Tongue (tissue), 2 donors: Measurements from ENCODE around the gene ANO6. TPM values are rescaled to one million over a fixed set of nuclear protein-coding genes. Genes with fewer than 3 reads are reported as not detected.

Source experiments
- DNase-seq: peaks from one replicate; pipeline ENCODE4 v3.0.0-alpha.2; 2015
- total RNA-seq: library from RNA; depleted of rRNA; stranded (reverse); fragments of >200 nt; gene quantifications from one replicate; pipeline ENCODE4 v1.2.3, GENCODE V29; 2014

ANO6 gene
- total RNA-seq, 1 donor from 2014 or later, result 79.1 TPM

DNA sequence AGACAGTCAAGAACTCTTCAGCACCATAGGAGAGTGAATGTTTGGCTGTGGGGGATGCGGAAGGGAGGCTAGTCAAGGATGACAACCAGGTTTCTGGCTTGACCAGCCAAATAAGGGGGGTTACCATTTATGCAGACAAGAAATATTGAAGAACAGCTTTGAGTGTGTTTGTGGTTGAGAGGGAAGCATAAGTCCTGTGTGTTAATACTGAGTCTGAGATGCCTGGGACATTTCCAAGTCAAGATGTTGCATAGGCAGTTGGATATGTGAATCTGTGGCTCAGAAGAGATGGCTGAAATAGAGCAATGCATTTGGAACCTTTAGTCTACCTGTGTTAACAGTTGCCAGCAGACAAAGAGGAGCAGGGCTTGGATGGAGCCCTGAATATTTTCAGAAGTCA, 66.1 kb downstream of the ANO6 start:
- no peak for DNase-seq

DNA sequence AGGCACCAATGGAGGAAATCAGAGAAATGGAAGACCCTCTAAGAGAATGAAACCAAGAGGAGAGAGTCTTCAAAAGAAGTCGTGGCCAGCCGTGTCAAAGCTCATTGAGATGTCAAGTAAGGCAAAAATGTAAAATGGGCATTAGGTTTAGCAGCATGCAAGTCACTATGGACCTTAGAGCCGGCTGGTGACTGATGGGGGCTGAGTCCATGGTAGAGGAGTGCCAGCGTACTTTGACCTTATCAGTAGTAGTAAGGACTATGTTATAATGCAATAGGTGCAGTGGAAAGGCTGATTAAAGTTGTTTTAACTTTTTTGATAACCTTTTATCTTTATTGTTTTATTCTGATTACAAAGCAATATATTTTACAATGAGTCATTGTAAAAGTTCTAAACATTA, 66.5 kb downstream of the ANO6 start:
- DNase-seq, result no peak

DNA sequence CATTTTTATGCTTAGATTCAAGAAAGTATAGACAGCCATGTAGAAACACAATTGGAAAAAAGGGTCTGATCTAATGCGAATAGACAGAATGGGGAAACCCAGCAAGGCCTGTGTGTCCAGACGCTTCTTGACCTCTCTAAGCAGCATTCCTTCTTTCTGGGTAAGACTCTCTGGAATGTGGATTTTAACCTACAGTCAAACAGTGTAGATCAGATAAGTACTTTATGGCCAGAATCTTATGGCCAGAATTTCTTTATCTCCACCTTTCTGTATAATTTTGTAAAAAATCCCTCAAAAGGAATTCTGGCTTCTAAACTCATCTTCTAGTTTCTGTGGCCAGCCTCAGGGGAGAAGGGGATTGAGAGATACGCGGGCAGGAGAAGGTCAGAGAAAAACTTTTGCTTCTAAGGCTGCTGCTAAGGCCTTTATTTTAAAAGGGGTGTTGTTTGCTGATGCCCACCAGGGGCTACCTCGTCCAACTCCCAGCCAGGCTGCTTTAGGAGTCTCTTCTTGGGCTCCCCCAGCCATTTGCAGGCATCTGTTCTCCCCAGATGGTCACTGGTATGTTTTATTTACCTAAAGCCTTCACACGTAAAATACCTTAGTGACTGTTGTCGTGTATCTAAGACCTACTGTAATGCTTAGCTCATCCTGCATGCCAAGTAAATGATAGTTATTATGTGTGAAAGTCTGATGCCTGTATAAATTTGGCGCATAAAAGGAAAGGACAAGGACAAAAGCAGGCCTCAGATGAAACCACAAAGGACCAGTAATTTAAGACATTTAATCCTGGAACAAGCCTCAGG, 68.4 kb downstream of the ANO6 start:
- no peak for DNase-seq

DNA sequence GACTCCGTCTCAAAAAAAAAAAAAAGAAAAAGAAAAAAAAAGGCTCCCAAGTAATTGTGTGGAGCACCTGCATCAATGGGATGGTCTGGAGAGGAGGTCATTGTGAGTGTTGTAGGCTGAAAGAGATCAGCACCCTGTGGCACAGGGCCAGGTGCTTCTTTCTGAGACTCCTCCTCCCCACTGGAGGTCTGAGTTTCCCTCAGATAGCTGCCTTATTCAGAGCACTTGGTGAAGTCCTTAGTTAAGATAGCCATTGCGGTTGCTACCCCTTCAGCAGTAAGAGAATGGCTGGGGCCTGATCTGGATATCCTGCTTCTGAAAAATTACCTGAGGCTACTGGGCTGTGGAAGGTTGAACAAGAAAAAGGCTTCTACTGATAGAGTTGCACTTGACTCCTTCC, 69.8 kb downstream of the ANO6 start:
- no peak for DNase-seq

DNA sequence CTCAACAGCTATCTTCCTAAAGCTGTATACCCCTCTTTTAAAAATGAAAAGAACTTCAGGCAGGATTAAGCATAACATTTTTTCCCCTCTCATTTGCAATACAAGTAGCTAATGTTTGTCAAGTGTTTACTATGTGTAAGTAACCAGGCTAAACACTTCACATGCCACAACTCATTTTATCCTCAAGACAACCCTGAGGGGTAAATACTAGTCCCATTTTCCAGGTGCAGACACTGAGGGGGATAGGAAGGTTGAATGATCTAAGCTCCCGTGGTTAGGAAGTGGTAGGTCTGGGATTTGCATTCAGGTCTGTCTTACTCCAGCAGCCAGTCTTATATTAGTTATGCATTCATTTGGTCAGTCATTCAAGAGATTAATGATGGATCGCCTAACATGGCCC, 70.7 kb downstream of the ANO6 start:
- no peak for DNase-seq

DNA sequence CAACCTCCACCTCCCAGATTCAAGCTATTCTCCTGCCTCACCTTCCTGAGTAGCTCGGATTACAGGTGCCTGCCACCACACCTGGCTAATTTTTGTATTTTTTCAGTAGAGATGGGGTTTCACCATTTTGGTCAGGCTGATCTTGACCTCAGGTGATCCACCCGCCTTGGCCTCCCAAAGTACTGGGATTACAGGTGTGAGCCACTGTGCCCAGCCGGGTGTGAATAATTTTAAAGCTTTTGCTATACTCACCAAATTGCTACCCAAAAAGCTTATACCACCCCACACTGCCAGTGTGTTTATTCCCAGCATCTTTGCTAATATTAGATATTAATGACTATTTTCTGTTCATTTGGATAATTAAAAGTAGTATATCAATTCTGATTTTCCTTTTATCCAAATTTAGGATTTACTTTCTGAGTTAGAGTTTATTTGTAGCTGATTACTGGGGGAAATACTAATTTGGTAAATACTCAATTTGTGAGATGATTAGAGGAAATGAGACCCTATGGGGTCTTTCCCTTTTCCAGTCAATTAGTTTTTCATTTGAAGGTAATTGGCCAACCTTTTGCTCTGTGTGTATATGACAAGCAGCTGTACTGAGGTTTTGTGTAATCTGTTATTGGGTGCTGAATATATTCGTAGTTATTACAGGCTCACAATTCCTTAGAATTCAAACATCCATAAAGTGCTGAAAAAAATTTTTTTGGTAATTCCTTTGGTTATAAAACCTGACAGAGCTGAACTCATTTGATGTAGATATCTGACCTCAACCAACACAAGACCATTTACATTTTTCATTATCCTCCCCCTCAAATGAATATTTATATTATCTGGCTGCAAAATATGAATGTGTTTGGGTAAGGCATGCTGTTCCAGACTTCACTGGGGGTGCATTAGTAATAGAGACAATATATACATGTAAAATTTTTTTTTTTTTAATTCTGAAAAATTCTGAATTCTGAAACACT, 73.6 kb downstream of the ANO6 start:
- DNase-seq, result no peak

DNA sequence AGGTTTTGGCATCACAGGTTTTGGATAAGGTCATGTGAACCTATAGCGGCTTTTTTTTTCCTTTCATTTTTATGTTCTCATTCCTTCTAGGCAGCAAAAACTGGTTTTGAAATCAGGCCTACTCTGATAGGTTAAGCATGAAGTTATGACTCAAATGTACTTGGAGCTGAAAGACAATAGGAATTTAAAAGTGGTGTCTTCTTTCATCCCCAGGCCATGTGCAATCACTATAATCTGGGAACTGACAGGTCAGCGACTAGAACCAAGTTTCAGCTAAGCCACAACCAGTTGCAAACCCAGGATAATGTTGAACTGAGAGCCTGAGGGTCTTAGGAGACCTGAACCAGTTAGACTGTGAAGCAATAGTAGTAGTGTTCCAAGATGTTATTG, 74.3 kb downstream of the ANO6 start:
- DNase-seq, result no peak

DNA sequence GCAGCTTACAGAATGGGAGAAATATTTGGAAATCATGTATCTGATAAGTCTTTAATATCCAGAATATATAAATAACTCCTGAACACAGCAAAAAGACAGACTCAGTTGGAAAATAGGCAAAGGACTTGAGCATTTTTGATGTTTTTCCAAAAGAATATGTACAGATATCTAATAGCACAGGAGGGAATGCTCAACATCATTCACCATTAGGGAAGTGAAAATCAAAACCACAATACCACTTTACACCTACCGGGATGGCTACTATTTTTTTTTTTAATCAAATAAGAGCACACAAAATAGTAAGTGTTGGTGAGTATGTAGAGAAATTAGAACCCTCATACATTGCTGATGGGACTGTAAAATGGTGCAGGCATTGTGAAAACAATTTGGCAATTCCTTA, 75.6 kb downstream of the ANO6 start:
- DNase-seq, result no peak

DNA sequence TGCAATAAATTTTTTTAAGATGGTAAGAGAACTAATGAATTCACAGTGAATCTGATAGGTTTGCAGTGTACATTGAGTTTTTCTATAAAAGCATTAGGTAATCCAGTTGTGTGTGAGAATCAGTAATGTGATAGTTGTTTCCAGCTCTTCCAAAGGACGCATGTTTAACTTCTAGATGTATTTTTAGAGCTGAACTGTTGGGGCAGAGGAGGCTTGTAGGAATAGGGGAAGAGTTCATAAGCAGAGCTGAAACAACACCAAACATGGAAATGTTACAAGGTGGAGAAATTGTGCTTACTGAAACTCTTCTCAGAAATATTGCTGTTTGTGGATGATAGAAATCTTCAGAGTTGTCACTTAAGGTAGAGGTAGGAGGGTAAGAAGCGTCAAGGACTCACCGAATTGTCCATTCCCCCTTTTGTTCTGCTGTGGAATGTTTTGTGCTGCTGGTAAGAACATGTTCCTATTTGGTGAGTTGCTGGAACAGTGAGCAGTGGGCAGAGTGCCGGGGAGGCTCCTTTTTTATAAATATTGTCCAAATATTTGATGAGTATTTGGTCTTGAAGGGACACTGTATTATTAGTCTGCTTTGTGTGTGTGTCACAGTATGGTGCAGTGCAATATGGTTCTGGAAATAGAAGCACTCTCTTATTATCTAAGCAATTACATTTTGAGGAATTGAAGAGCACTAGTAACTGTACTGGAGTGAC, 76.7 kb downstream of the ANO6 start:
- peak; percentile 44 for DNase-seq

DNA sequence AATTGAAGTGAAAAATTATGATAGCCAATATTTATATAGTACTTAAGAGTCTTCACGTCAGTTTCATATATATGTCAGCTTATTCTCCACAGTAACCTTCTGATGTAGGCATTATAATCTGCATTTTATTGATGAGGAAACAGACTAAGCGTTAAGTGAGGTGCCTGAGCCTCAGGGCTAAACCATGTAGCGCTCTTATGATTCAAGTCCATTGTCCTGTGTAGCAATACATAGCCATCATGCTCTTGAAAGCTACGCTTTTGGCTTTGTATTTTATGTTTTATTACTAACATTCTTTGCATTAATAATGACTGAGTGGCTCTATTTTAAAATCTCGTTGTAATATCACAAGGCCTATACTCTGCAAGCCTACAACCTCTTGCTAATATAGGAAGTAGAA, 79.0 kb downstream of the ANO6 start:
- DNase-seq, result no peak

DNA sequence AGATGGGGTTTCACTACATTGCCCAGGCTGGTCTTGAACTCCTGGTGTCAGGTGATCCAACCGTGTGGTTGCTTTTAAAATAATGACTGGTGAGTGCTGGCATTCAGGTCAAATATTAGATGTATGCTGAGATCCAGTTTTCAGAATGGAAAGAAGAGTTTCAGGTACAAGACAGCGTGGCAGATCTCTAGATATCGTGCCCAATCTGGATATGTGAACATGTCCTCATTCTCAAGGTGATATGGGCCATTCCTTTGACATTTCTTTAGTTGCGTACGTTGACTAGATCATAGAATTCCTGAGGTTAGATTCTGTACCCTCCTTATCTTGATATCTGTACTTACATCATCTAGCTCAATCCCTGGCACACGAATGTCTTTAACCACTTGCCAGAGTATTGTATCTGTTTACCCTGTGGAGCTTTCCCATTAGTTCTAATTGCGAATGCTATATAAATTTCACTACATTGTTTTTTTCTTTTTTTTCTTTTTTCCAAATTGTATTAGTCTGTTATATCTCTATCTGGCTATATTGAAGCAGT, 80.2 kb downstream of the ANO6 start:
- DNase-seq, result no peak

DNA sequence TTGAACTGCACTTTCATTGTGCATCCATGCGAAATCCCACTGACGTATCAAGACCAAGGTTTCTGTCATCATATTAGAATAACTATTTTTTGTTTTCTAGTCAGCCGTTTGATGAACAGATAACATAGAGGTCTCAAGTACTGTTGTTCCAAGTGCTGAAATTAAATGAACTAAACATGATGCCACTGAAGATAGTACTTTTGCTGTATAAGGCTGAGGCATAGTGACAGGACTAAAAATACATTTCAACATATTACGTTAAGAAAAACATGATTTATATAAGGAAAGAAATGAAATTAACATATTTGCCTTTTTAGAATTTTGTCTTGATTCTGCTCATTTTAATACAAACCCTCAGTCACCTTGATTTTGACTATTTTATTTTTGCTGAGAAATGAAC, 82.2 kb downstream of the ANO6 start:
- no peak for DNase-seq

DNA sequence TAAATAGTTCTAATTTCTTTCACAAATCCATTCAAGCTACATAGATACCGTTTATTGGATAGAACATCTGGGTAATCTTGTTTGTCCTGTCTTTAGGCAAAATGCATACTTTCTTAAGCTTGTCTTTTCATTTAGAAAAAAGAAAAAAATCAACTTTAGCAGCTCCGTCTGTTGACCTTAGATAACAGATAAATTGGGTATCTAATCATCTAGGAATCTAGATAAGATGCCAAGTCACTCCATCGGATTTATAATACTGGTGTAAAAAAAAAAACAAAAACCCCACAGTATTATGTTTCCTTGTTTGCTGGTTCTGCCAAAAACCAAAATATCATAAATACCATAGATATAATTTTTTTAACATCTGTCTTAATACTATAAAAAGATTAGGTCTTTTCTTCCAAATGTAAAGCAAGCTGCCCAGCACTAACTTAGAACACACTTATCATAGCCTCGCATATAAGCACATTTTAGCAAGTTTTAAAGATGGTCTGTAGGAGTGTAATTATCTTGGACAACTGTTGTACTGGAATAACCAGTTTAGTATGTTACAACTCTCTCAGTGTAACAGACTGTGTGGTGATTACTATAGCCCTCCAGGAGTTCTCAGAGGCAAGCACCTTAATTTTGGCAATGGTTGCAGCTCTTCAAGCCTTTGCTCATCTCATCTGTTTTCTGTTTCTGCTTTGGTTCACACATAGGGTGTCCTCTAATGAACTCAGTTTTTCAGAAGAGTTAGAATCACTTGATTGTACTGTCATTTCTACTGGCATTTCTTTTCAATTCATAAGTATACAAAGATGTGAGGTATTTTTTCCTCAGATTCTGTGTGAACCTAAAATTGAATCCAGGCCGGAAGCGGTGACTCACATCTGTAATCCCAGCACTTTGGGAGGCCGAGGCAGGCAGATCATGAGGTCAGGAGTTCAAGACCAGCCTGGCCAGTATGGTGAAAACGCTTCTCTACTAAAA, 83.1 kb downstream of the ANO6 start:
- DNase-seq, result peak; percentile 47

DNA sequence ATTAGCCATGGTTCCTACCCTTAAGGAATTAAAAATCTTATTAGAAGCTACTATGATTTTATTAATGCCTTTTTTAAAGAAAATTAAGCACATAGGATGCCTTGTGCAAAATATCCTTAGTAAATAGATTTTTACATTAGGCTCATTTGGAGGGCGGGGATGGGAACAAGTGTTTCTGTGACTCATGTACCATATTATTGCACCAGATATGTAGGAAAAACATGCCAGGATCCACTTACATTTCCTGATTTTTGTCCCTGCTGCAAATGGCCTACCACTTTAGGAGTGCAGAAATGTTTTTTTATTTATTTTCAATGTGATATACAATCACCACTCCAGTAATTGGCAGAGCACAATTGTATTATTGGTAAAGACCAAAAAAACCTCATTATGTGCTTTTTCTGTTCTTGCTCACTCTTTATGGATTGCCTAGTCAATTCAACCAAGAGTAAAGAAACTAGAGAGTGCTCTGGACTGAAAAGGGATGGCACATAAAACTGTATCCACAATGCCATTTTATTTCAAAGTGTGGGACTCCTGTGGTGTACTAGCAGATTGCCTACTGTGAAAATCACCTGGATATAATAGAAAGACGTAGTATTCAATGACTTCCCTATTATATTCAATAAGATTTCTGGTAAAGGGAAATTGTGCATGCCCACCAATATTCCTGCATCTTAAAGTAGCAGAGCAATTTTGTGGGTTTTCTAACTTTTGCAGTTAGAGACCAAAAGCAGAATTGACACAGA, 86.9 kb downstream of the ANO6 start:
- DNase-seq, result no peak

DNA sequence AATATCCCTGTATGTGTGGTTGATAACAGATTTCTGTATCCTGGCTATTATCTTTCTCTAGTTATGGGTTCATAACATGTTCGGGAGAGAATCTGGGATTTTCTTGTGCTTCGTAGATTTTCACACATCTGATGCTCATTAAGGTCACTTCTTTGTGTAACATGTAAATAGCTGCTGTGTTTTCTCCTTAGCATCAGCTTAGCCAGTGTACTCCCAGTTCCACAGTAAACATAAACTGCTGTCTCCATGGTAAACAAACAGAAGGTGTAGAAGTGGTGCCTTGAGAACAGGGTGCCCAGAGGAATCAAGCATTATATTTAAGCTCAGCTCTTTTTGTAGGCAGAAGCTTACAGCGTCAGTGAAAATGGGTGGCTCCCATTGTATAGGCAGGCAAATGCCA, 88.0 kb downstream of the ANO6 start:
- DNase-seq, result peak; percentile 47

DNA sequence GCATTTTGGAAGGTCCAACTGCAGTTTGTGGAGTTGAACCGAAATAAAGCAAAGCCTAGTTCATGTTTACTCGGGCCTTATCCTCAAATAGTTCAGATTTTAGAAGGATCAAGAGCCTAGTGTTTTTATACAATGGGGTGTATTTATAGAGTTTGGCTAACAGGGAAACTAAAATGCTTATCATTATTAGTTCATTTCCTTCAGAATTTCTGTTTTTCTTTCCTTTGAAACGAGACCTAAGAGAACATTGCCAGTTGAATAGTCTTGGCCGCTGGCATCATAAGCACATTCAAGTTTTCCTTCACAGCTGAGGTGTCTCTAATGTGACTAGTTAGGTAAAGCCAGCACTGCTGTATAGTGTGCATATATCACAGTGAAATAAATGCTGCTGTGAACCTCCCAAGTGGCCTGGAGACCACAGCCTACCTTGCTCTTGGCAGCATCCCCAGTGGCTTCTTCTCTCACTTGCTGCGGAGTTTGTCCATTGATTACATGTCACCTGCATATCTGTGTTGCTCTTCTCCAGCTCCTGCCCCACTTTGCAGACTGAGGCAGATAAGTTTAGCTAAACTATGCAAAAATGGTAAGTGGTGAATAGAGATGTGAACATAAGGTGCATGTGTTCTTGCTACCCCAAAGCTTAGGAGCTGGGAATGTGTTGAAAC, 88.8 kb downstream of the ANO6 start:
- no peak for DNase-seq

DNA sequence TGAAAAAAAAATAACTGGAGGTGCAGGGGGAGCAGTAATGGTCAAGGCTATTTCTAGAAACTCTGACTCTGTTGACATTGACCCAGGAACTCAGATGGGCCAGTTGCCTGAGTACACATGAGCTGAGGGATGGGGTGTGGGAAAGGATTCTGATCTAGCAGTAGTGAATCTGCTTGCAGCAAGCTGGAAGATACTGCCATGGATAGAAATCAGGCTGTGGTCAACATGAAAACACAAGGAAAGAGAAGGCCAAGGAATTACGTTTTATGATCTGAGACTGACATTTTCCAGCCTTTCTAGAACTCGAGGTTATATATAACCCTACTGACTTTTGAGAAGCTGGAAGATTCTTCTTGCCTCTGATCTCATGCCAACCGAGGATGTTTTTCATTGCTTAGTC, 90.0 kb downstream of the ANO6 start:
- DNase-seq, result no peak

DNA sequence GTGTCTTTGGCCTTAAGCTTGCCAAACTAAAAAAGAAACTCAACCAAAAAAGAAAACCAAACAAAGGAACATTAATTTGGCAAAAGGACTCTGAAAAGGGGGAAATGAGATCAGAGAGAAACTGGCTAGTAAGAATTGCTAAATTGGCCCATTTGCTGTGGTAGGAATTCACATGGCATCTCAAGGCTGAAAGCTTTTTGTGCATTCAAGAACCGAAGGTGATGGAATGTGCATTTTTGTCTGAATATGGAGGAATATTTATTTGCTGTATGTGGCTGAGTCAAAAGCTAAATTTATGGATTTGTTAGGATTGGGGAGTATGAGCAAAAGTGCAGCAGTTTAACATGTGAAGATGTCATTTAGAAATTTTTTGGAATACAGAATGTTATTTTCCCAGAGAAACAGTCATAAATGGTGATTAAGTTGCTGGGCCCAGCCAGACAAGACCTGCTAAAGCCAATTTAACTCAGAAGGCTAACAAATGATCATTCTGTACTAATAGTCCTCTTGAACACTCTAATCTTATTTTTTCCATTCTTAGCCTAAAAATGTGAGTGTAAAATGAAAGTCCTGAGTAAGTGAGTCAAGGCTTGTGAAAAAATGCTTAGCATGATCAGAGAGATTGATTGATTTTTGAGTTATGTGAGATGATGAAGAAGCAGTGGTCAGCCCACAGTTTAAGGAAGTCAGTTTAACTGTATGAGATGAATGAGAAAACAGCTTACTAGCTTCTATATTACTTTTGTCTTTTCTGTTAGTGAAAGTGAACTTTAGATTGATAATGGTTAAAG, 94.1 kb downstream of the ANO6 start:
- no peak for DNase-seq

DNA sequence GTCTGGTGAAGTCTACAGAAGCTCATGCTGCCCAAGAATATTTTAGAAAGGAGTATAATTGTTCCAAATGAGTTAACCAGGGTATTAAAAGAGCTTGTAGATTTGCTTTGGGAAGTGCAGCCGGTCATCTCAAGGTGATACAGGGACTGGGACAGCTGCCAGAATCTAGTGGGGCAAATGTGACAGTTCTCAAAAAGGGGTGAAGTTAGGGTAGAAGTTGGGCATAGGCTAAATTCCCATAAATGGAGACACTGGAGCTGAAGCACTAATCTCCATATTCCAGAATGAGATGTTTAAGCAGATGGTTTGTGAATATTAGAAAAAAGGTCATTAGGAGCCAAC, 94.7 kb downstream of the ANO6 start:
- no peak for DNase-seq
